Measurements from ENCODE around the gene NLGN3.

NLGN3 gene

DNA sequence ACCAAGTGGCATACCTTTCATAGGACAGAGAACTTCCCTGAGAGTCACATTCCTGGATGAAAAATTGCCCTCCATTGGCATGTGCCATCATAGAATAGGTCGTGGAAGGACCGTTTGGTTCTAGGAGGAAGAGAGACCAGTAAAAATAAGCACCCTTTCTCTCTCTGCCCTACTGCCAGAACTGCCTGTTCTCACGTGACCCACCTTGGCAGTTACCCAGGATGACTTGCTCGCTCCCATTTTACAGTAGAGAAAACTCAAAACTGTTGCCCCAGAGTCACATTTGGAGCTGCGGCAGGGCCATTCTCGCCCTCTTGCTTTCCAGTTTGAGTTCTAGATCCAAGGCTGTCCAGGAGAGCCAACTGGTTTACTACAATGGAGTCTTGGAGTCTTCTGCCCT lies 1.1 kb upstream of the NLGN3 start:
- FAIRE-seq (no peak), DNase-seq (ENCODE audit: insufficient read length, low spot score) (no peak)
- TF ChIP-seq, protein P1, sequence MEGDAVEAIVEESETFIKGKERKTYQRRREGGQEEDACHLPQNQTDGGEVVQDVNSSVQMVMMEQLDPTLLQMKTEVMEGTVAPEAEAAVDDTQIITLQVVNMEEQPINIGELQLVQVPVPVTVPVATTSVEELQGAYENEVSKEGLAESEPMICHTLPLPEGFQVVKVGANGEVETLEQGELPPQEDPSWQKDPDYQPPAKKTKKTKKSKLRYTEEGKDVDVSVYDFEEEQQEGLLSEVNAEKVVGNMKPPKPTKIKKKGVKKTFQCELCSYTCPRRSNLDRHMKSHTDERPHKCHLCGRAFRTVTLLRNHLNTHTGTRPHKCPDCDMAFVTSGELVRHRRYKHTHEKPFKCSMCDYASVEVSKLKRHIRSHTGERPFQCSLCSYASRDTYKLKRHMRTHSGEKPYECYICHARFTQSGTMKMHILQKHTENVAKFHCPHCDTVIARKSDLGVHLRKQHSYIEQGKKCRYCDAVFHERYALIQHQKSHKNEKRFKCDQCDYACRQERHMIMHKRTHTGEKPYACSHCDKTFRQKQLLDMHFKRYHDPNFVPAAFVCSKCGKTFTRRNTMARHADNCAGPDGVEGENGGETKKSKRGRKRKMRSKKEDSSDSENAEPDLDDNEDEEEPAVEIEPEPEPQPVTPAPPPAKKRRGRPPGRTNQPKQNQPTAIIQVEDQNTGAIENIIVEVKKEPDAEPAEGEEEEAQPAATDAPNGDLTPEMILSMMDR (IDR thresholded peaks at IDR 0.05; ENCODE audit: insufficient read depth, missing control alignments): no peak

DNA sequence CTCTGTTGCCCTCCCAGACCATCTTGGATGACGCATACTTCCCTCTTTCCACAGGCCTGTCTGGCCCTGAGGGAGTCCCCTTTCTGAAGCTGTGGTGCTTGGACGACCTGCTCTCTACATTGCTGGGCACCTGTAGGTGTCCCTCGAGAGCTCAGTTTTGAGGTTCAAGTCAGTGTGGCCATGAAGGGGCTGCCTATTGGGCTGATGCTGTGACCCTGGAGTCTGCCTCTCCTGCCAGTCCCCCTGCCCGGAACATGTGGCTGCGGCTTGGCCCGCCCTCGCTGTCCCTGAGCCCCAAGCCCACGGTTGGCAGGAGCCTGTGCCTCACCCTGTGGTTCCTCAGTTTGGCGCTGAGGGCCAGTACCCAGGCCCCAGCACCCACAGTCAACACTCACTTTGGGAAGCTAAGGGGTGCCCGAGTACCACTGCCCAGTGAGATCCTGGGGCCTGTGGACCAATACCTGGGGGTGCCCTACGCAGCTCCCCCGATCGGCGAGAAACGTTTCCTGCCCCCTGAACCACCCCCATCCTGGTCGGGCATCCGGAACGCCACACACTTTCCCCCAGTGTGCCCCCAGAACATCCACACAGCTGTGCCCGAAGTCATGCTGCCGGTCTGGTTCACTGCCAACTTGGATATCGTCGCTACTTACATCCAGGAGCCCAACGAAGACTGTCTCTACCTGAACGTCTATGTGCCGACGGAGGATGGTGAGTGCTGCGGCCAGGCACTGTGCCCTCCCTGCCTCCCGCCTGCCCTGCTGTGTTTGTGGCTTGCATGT lies 3.0 kb downstream of the NLGN3 start:
- FAIRE-seq (no peak), DNase-seq (ENCODE audit: insufficient read length, low spot score) (no peak)
- TF ChIP-seq, protein P1 (IDR thresholded peaks at IDR 0.05; ENCODE audit: insufficient read depth, missing control alignments): no peak

DNA sequence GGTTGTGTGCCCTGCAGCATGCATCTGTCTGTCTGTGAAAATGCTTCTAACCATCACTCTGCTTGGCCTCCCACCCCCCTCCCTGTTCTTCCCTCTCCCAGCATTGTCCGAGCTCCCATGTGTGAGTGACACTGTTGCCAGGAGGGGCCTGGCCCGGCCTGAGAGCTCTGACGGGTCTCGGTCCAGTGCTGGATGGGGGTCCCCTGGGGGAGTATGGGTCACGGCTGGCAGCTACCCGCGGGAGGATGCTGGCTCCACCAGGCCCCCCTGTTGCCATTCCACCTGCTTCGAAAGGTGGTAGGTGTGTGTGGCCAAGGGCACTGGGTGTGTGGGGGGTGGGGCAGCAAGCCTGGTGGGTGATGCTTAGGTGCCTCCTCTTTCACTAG lies 3.6 kb downstream of the NLGN3 start:
- DNase-seq (ENCODE audit: insufficient read length, low spot score) (no peak), FAIRE-seq (no peak)
- TF ChIP-seq, protein P1 (IDR thresholded peaks at IDR 0.05; ENCODE audit: insufficient read depth, missing control alignments): no peak

DNA sequence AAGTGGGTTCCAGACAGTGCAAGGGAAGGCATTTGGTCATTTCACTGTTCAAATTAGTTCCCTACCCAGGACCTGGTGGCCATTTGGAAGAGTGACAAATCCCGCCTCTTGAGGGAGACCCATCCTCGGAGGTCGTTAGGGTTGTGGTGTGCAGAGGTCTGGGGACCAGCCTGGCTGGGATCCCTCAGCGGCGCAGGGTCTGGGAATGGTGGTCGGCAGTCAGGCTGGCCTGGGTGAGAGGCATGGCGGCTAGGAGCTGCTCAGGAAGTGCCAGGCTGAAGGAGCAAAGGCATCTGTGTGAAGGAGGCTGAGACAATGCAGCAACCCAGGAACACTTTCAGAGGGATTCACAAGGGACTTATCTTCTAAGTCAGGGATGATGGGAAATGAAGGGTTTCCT lies 6.7 kb downstream of the NLGN3 start:
- TF ChIP-seq, protein P1 (IDR thresholded peaks at IDR 0.05; ENCODE audit: insufficient read depth, missing control alignments): no peak
- FAIRE-seq: no peak
- DNase-seq (ENCODE audit: insufficient read length, low spot score): no peak

DNA sequence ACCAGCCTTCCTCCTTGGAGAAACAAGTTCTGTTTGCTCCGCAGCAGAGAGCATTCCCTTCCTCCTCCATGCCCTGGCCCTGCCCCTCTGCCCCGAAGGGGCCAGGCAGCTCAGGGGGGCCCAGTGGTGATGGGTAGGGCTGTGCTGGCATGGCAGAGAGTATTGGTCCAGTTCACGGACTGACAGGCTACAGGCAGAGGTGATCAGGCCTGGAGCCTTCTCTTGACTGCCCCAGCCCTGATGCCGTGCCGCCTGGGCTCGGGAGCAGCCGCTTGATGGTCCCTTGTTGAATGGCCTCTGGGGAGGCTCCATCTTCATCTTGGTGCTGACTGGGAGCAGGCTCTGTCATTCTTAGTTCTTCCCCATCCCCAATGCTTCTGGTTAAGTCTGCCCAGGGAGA lies 9.6 kb downstream of the NLGN3 start:
- DNase-seq (ENCODE audit: insufficient read length, low spot score) (no peak), FAIRE-seq (no peak)
- TF ChIP-seq, protein P1 (IDR thresholded peaks at IDR 0.05; ENCODE audit: insufficient read depth, missing control alignments): no peak

DNA sequence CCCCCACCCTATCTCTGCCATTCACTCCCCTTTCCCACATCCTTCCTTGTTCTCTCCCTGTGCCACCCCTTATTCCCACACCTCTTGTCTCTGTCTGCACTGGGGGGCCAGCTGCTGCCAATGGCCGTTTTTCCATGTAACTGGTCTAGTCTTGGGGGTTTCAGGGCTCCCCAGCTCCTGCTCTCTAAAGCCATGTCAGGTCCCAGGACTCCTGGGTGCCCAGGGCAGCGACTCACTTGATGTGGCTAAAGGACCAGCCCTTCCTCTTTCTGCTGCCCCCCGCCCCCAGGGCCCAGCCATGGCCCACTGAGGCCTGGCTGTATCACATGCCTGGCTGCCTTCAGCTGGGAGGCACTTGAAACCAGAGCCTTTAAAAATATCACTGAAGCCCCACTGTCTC lies 10.0 kb downstream of the NLGN3 start:
- no peak for DNase-seq (ENCODE audit: insufficient read length, low spot score)
- TF ChIP-seq, protein P1 (IDR thresholded peaks at IDR 0.05; ENCODE audit: insufficient read depth, missing control alignments): no peak
- FAIRE-seq: no peak

DNA sequence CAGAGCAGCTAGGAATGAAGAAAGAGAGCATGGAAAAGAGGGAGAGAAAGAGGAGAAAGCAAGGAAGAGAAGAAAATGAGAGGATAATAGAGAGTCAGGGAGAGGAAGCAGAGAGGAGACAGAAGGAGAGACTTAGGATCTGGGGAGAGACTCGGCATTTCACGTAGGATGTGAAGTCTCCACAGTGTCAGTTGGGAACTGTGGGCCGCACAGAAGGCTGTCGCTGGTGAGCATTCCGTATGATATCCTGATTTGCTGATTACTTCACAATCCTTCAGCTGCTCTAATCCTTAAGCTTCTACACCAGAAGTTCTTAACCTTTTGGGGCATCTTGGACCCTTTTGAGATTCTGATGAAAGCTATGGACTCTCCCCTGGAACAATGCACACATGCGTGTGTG lies 14.0 kb downstream of the NLGN3 start:
- TF ChIP-seq, protein P1 (IDR thresholded peaks at IDR 0.05; ENCODE audit: insufficient read depth, missing control alignments): no peak
- FAIRE-seq (no peak), DNase-seq (ENCODE audit: insufficient read length, low spot score) (no peak)

Measured in D721Med (cell line).